B cell (primary cell): ENCODE measurements around the gene RAB15. TPM values are rescaled to one million over a fixed set of nuclear protein-coding genes. Genes with fewer than 3 reads are reported as not detected.

ENCODE experiments used
- ATAC-seq: fragments of 200-7000 bp; cut with Tn5 transposase; one replicate; pipeline ENCODE4 v1.10.0; 2021; ENCODE audit warnings: low read depth, mild to moderate bottlenecking, moderate number of reproducible peaks, moderate library complexity
- CTCF ChIA-PET: fragments of 350-600 bp; sonication (Branson Sonifier 250); formaldehyde crosslinking; loops from one replicate; lab custom pipeline; 2021; ENCODE audit warnings: antibody characterized with exemption, inconsistent platforms; lab: Charles Lee
- POLR2A ChIA-PET: fragments of 350-600 bp; sonication (Branson Sonifier 250); formaldehyde crosslinking; loops from one replicate; lab custom pipeline; 2021; ENCODE audit warnings: antibody characterized with exemption; lab: Charles Lee
- DNase-seq: peaks from one replicate; pipeline ENCODE4 v3.0.0; 2013
- H2AFZ ChIP-seq: 2 replicates; pipeline ENCODE4 v1.6.1; 2012; ENCODE audit warnings: mild to moderate bottlenecking, low read depth, low read length; ENCODE audit not compliant: insufficient read depth, poor library complexity, severe bottlenecking
- H3K27ac ChIP-seq, 2 donors: 1 replicate in 1 of 2; 2 replicates in 1 of 2; pipeline ENCODE4 v1.5.1; 2012 to 2013; ENCODE audit warnings: low read length in 2 of 2, mild to moderate bottlenecking in 2 of 2, moderate library complexity in 1 of 2
- H3K27me3 ChIP-seq, 4 experiments: fragments of 200-600 bp in 1 of 4; sonication (generic) in 1 of 4; replicated peaks in 1 of 4; 1 replicate in 2 of 4; 2 replicates in 2 of 4; pipeline versions ENCODE4 v1.6.1 to v1.7.0; 2013 to 2016; ENCODE audit warnings: low read length in 3 of 4, mild to moderate bottlenecking in 2 of 4, mixed read lengths in 1 of 4, moderate library complexity in 1 of 4; ENCODE audit not compliant: insufficient read depth in 4 of 4, control insufficient read depth in 3 of 4; ENCODE audit errors: control extremely low read depth in 1 of 4
- H3K36me3 ChIP-seq, 2 experiments: replicated peaks in 1 of 2; 1 replicate in 1 of 2; 2 replicates in 1 of 2; pipeline versions ENCODE4 v1.6.1 to v1.7.1; 2013; ENCODE audit warnings: low read length in 1 of 2; ENCODE audit not compliant: insufficient read depth in 2 of 2, control insufficient read depth in 1 of 2; ENCODE audit errors: control extremely low read depth in 1 of 2, extremely low read depth in 1 of 2
- H3K4me1 ChIP-seq, 2 donors: fragments of 200-600 bp in 1 of 2; sonication (generic) in 1 of 2; 1 replicate in 1 of 2; 2 replicates in 1 of 2; pipeline versions ENCODE4 v1.5.1 to v1.6.1; 2013 to 2017; ENCODE audit warnings: low read length in 2 of 2; ENCODE audit not compliant: control insufficient read depth in 2 of 2, insufficient read depth in 2 of 2
- H3K4me2 ChIP-seq: replicated peaks from 2 replicates; pipeline ENCODE3; 2012; ENCODE audit warnings: mild to moderate bottlenecking, low read depth, low read length; ENCODE audit not compliant: poor library complexity, severe bottlenecking
- H3K4me3 ChIP-seq, 5 experiments: fragments of 200-600 bp in 1 of 5; sonication (generic) in 1 of 5; 1 replicate in 3 of 5; 2 replicates in 2 of 5; pipeline versions ENCODE4 v1.5.1 to v1.7.0; 2011 to 2016; ENCODE audit warnings: low read length in 4 of 5, mild to moderate bottlenecking in 4 of 5, low read depth in 2 of 5, control low read depth in 1 of 5, moderate library complexity in 1 of 5; ENCODE audit not compliant: insufficient read depth in 1 of 5; ENCODE audit errors: control extremely low read depth in 1 of 5, extremely low read depth in 1 of 5
- H3K79me2 ChIP-seq: fragments of 200-600 bp; sonication (generic); one replicate; pipeline ENCODE4 v1.6.0; 2016; ENCODE audit warnings: low read length; ENCODE audit not compliant: control insufficient read depth, insufficient read depth
- H3K9ac ChIP-seq: fragments of 200-600 bp; sonication (generic); 2 replicates; pipeline ENCODE4 v1.6.1; 2017; ENCODE audit warnings: mild to moderate bottlenecking, low read length, moderate library complexity
- H3K9me3 ChIP-seq, 3 donors: one replicate each; pipeline versions ENCODE4 v1.6.1 to v1.7.1; 2013; ENCODE audit warnings: low read length in 2 of 3; ENCODE audit not compliant: control insufficient read depth in 2 of 3, insufficient read depth in 1 of 3; ENCODE audit errors: control extremely low read depth in 1 of 3
- H4K20me1 ChIP-seq: 2 replicates; pipeline ENCODE4 v1.6.0; 2012; ENCODE audit warnings: mild to moderate bottlenecking, low read length; ENCODE audit not compliant: insufficient read depth, control insufficient read depth, poor library complexity, severe bottlenecking
- H3K27ac Mint-ChIP-seq: one replicate; pipeline ENCODE4 v1.8.0; 2021; ENCODE audit warnings: mixed read lengths
- H3K27me3 Mint-ChIP-seq: one replicate; pipeline ENCODE4 v1.8.0; 2021; ENCODE audit warnings: mixed read lengths
- H3K4me1 Mint-ChIP-seq: one replicate; pipeline ENCODE4 v1.8.0; 2021; ENCODE audit warnings: mixed read lengths
- H3K4me3 Mint-ChIP-seq: one replicate; pipeline ENCODE4 v1.8.0; 2021; ENCODE audit warnings: mixed read lengths
- H3K9me3 Mint-ChIP-seq: one replicate; pipeline ENCODE4 v1.8.0; 2022; ENCODE audit warnings: mixed read lengths; ENCODE audit not compliant: insufficient read depth
- CTCF ChIP-seq: fragments of 200-600 bp; IDR thresholded peaks from one replicate; pipeline ENCODE4 v1.8.0; 2022; ENCODE audit warnings: antibody characterized with exemption, mild to moderate bottlenecking
- EZH2 ChIP-seq: IDR thresholded peaks from 2 replicates; pipeline ENCODE4 v1.6.1; 2012; ENCODE audit warnings: borderline replicate concordance, low read depth, mild to moderate bottlenecking, moderate library complexity, low read length; ENCODE audit not compliant: insufficient read depth, poor library complexity, severe bottlenecking
- WGBS: methylation state at CpG from one replicate; pipeline ENCODE4 v1.1.5; 2013; ENCODE audit warnings: missing lambda C conversion rate; ENCODE audit not compliant: insufficient coverage; 5-methylcytosine and 5-hydroxymethylcytosine counted together
- intact Hi-C: fragments of 100-400 bp; cut with micrococcal nuclease; formaldehyde crosslinking; loops from one replicate; pipeline ENCODE4 v1.10.0; 2022
- polyA plus RNA-seq: library from polyadenylated mRNA; depleted of rRNA; stranded (reverse); fragments of >200 nt; gene quantifications from 2 replicates; pipeline ENCODE4 v1.2.3, GENCODE V29; 2012
- total RNA-seq, 2 donors: library from RNA; stranded (reverse); fragments of 120-200 nt in 1 of 2; gene quantifications; 1 replicate in 1 of 2; 2 replicates in 1 of 2; pipeline versions ENCODE4 v1.2.3 to v1.2.4, GENCODE V29; 2013 to 2022

Gene RAB15
- total and polyA plus RNA-seq, 2 donors (not counting 1 experiment from before 2014, with no cell fraction given): 0.17 to 0.19 TPM

GRCh38 chr14:64946310-64947045, 25.7 kb downstream of the RAB15 start:
- no peak overlapping the region for H3K4me3 Mint-ChIP-seq
- H3K4me1 Mint-ChIP-seq: peaks cover 24% of the 10 kb centered on the region
- H3K9me3 Mint-ChIP-seq: no peaks in the 10 kb centered on the region
- CTCF ChIA-PET: no interaction called here
- H3K27ac Mint-ChIP-seq: no peak overlapping the region
- Histone ChIP-seq H3K9me3 (no peaks in the 10 kb centered on the region), H3K4me1 (peaks cover 10 to 13% of the 10 kb centered on the region in 2 donors), H3K36me3 (no peaks in the 10 kb centered on the region), H3K27me3 (no peaks in the 10 kb centered on the region), H3K9ac (no peak overlapping the region), H3K27ac (no peak overlapping the region), H3K4me2 (no peak overlapping the region), H3K79me2 (no peaks in the 10 kb centered on the region), H2AFZ (no peak overlapping the region), H3K4me3 (no peak overlapping the region), H4K20me1 (no peaks in the 10 kb centered on the region)
- DNase-seq (no peak), ATAC-seq (no peak)
- no peaks in the 10 kb centered on the region for H3K27me3 Mint-ChIP-seq
- POLR2A ChIA-PET: no interaction called here
- intact Hi-C loops: no loop called here
- TF ChIP-seq CTCF (no peak), EZH2 (no peak)
- 88% methylated on average over 4 of the region's 6 CpGs for WGBS

- H3K79me2 ChIP-seq: no peaks in the 10 kb centered on the region
- DNase-seq (no peak), ATAC-seq (no peak)
- H3K9me3 ChIP-seq: no peaks in the 10 kb centered on the region
- H3K27me3 ChIP-seq: no peaks in the 10 kb centered on the region
- peaks cover 10 to 13% of the 10 kb centered on the region in 2 donors for H3K4me1 ChIP-seq
- Mint-ChIP-seq H3K4me3 (no peak overlapping the region), H3K27me3 (no peaks in the 10 kb centered on the region), H3K9me3 (no peaks in the 10 kb centered on the region), H3K4me1 (peaks cover 24% of the 10 kb centered on the region), H3K27ac (no peak overlapping the region)
- no peak overlapping the region for H3K4me3 ChIP-seq
- intact Hi-C loops: no loop called here
- TF ChIP-seq EZH2: no peak
- no peak for TF ChIP-seq CTCF
- H3K27ac ChIP-seq: no peak overlapping the region
- H3K9ac ChIP-seq: no peak overlapping the region
- no peak overlapping the region for H3K4me2 ChIP-seq
- 99% methylated on average over 7 of the region's 12 CpGs for WGBS
- H3K36me3 ChIP-seq: peaks cover 0 to 4% of the 10 kb centered on the region in 2 experiments
- POLR2A ChIA-PET: no interaction called here
- H2AFZ ChIP-seq: no peak overlapping the region
- H4K20me1 ChIP-seq: no peaks in the 10 kb centered on the region
- CTCF ChIA-PET: no interaction called here
Measured at GRCh38 chr14:64945431-64946178, 26.5 kb downstream of the RAB15 start.
